CD4-positive, alpha-beta T cell treated with Interferon alpha-2 for 1 hour (primary cell): ENCODE results near the gene LACTBL1.

ENCODE experiments used
- DNase-seq, 2 donors: peaks; one replicate each; pipeline ENCODE4 v3.0.0-alpha.2; 2020 to 2022

LACTBL1 gene

DNA sequence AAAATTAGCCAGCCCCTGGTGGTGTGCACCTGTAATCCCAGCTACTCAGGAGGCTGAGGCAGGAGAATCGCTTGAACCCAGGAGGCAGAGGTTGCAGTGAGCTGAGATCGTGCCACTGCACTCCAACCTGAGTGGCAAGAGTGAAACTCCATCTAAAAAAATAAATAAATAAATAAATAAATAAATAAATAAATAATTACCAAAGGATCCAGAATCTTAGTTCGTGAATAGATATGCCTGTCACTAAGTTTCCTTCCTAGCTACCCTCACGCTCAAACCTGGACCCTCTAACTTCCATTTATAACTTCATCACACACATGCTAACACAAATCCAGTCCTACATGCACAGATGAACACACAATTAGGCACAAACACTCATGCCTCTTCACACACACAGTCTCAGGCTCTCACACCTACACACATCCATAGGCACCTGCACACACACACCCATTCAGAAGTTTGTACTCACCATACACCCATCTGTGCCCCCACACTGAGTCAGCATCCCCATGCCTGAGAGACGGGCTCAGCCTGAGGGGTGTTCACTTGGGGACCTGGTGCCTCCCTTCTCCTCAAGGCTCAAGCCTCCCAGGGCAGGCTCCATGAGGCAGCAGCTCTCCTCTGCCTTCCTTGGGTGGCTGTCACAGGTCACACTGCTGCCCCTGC, 61.5 kb downstream of the LACTBL1 start:
- no peak for DNase-seq

DNA sequence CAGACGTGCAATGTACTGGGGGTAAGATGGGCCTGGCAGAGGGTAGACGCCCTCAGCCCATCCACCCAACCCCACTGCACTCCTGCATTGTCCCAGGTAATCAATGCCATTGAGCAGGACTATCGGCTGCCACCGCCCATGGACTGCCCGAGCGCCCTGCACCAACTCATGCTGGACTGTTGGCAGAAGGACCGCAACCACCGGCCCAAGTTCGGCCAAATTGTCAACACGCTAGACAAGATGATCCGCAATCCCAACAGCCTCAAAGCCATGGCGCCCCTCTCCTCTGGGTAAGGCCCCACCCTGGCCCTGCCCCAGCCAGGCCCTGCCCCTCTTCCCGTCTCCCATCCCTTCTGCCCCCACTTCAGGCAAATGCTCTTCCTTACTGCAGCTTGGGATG, 62.4 kb downstream of the LACTBL1 start:
- no peak for DNase-seq

DNA sequence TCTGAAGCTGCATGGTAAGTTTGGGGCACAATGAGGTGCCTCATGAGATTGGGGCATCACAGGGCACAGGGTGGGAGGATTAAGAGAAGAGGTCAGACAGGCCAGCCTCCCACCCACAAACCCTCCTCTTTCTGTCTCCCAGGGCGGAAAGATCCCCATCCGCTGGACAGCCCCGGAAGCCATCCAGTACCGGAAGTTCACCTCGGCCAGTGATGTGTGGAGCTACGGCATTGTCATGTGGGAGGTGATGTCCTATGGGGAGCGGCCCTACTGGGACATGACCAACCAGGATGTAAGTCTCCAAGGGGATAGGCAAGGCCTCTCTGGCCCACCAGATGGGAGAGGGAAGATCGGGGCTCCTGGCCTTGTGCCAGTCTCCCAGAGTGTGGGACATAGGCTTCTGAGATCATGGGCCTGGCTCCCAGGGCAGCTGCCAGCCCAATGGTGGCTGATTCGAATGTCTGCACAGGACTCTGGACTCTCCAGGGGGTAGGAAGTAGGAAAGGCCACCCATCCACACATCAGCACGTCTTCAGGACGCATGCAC, 63.7 kb downstream of the LACTBL1 start:
- DNase-seq, result no peak

DNA sequence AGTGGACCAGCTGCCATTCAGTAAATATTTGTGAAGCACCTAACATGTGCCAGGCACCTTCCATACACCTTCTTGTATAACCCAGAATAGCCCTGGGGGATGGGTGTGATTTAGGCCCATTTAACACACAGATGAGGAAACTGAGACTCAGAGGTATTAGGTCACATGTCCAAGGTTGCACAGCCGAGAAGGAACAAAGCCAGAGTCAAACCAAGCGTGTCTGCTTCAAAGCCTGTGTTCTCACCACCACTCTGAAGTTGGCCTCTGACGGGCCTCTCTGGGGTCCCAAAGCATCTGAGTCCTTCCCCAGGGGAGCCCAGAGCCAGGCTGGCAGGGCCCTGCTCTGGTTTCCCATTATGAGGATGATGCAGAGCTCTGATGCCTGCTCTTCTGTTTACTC, 65.1 kb downstream of the LACTBL1 start:
- no peak for DNase-seq

DNA sequence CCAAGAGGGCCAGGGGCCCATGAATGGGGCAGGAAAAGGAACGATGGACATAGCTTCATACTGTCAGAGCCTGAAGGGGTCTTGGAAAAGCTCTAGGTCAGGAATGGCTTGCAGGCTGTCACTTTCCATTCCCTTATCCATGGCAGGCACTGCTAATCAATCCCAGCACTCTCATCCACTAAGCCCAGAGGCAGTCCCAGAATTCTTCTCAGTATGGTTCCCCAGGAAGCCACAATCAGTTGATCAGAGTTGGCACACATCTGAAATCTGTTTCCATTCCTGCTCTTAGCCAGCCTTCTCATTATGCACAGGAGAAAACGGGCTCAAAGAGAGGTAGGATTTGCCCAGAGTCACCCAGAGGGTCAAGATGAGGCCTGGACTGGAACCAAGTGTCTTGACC, 65.7 kb downstream of the LACTBL1 start:
- DNase-seq, result no peak

DNA sequence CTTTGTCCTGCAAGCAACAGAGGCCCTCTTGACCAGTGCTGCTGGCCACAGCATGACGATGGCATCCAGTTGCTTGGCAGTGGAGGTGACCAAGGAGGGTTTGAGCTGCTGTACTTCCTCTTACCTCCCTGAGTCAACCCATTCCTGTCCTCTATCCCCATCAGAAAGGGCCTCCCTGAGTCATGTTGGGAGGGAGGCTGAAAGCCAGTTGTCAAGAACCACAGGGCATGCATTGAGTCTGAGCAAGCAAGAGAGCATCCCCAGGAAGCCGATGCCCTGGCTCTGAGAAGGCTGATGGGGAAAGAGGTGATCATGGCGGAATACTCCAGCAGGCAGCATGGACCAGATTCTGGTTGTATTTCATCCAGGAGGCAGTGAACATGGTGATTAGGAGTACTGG, 69.6 kb downstream of the LACTBL1 start:
- no peak for DNase-seq
